Fibroblast of villous mesenchyme (primary cell): ENCODE measurements around the gene HSDL1. TPM values are rescaled to one million over a fixed set of nuclear protein-coding genes. Genes with fewer than 3 reads are reported as not detected.

Experiments used
- DNase-seq: peaks from one replicate; pipeline ENCODE4 v3.0.0-alpha.2; 2010; ENCODE audit warnings: low read depth
- H3K4me3 ChIP-seq: 2 replicates; pipeline ENCODE4 v1.5.1; 2011; ENCODE audit warnings: low read depth, mild to moderate bottlenecking, low read length
- CTCF ChIP-seq: IDR thresholded peaks from 2 replicates; pipeline ENCODE4 v1.5.1; 2012; ENCODE audit warnings: low read depth, mild to moderate bottlenecking, low read length; ENCODE audit not compliant: insufficient read depth
- total RNA-seq: library from RNA; depleted of rRNA; stranded (reverse); fragments of >200 nt; gene quantifications from 2 replicates; pipeline ENCODE4 v1.2.3, GENCODE V29; 2012

HSDL1 gene
- total RNA-seq, 1 donor, result 29.8 TPM

GRCh38 chr16:84175350-84176081 lies 30.5 kb upstream of the HSDL1 start:
- H3K4me3 ChIP-seq, result no peak overlapping the region
- DNase-seq, result peak; percentile 47
- peak; percentile 76 for TF ChIP-seq CTCF

- H3K4me3 ChIP-seq, result no peak overlapping the region
- DNase-seq, result no peak
- TF ChIP-seq CTCF, result no peak
Measured at GRCh38 chr16:84174396-84174795, 29.4 kb upstream of the HSDL1 start.

GRCh38 chr16:84169765-84170310 lies 24.9 kb upstream of the HSDL1 start:
- H3K4me3 ChIP-seq, result no peak overlapping the region
- no peak for DNase-seq
- TF ChIP-seq CTCF, result no peak

- no peak overlapping the region for H3K4me3 ChIP-seq
- TF ChIP-seq CTCF, result no peak
- no peak for DNase-seq
Measured at GRCh38 chr16:84166796-84167695, 22.1 kb upstream of the HSDL1 start.

GRCh38 chr16:84165746-84166145 lies 20.8 kb upstream of the HSDL1 start:
- no peak overlapping the region for H3K4me3 ChIP-seq
- no peak for TF ChIP-seq CTCF
- DNase-seq, result no peak

- DNase-seq, result no peak
- no peak overlapping the region for H3K4me3 ChIP-seq
- TF ChIP-seq CTCF, result no peak
Measured at GRCh38 chr16:84161801-84162200, 16.8 kb upstream of the HSDL1 start.
